Islet of Langerhans (tissue), 1 donor: ENCODE results near the gene TRIM47.

Source experiments
- FAIRE-seq: peaks from one replicate; lab custom pipeline; 2011; peaks lifted over from hg19 to GRCh38; lab: Jason Lieb, UNC

TRIM47 gene

DNA sequence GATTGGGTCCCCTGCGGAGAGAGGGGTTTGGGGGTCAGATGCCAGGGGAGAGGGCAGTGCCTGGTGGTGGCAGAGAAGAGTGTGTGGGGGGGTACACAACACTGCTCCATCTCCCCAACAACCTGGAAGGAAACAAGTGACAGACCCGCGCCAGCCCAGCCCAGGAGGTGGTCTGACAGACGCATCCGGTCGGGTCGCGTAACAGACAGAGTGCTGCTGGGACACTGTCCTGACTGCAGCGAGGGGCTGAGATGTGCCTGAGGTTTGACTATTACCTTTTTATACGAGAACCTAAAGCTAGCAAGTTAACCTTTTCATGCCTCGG, 50.3 kb downstream of the TRIM47 start:
- FAIRE-seq: no peak

DNA sequence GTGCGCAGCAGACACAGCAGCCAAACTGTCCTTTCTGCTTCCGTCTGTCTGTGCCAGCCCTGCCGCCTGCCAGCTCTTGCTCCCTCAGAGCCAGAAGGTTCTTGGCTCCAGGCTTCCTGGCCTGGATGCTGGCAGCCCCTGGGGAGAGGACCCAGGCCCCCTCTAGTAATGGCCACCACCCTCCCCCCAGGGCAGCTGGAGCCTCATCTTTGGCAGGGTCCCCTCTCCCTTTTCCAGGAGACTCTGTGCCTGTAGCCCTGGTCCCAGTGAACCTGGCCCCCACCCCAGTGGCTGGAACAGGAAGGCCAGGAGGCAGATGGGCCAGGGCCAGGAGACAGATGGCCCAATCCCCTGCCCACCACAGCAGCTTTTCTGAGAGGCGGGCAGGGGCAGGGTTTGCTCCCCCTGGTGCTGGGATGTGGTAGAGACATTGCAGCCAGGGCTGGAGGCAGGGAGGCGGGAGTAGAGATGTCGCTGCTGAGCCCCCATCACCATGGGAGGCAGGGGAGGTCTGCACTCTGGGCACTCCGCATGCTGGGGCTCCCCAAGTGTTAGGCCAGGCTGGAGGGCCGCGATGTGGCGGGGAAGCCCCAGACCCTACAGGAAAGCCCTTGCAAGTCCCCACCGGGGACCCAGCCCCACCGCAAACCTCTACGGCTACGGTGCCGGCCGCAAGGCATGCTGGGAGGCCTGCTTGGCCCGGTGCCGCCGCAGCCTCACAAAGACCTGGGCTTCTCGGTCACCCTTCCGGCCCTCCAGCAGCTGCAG, 50.9 kb downstream of the TRIM47 start:
- no peak for FAIRE-seq

DNA sequence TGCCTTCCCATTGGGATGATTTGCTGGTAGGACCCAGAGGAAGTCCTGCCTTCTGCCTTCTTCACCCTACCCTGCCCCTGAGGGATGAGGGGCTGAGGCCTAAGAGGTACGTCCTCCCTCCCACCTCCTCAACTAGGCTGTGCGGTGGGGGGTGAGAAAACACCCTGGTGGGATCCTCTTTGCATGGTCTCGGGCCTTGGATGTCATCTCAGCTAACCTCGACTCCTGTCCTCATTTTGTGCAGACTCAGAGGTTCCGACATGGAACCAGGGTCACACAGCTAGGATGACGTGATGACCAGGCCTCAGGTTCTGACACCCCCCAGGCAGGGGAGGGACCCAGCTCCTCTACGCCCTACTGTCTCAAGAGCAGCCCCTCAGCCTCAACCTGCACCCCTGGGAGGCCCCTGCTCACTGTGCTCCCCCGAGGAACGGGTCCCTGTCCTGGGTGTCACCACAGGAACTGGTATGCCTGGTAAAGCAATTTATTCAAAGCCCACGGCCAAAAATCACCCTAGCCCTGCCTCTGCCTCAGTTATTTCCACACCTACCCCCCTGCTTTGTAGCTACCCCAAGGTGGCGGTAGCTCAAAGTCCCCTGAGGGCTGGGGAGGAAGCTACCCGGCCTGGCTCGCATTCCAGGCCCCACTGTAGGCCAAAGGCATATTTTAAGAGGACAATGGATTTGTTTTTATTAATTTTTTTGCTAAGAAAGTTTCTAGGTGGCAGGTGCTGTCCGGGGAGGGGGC, 51.6 kb downstream of the TRIM47 start:
- no peak for FAIRE-seq

DNA sequence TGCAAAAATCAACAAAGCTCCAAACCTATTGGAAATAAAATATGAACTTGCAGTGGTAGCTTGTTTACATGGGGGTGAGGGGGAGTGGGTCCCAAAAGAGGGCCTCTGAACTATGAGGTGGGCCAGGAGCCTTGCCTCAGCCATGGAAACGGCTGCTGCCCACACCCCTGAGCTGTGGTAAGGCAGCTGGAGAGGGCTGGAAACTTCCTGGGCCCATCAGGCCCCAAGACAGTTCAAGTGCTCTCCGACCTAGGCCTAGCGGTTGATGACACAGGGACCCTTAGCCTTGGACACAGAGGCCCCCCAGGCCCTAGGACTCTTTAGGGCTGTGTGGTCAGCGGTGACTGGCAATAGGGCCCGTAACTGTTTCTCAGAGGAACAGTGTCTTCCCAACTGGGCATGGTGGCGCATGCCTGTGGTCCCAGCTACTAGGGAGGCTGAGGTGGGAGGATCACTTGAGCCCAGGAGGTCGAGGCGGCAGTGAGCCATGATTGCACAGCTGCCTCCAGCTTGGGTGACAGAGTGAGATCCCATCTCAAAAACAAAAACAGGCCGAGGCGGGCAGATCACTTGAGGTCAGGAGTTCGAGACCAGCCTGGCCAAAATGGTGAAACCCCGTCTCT, 52.5 kb downstream of the TRIM47 start:
- FAIRE-seq: no peak

DNA sequence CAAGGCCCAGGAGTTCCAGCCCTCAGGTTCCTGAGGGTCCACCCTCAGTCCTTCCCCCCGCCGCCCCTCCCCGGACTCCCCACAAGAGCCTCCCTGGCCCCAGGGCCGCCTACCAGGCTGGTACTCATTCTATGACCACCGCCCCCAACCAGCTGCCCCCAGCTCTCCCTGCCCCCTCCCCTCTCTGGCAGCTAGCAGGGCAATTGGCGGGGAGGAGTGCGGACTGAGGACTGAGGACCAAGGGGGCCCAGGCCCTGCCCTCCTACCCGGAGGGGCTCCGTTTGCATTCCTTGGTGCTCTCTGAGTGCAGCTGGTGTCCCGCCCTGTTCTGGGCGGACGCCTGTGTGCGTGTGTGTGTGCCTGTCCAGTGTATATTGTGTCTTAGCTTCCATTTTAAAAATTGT, 53.2 kb downstream of the TRIM47 start:
- no peak for FAIRE-seq

DNA sequence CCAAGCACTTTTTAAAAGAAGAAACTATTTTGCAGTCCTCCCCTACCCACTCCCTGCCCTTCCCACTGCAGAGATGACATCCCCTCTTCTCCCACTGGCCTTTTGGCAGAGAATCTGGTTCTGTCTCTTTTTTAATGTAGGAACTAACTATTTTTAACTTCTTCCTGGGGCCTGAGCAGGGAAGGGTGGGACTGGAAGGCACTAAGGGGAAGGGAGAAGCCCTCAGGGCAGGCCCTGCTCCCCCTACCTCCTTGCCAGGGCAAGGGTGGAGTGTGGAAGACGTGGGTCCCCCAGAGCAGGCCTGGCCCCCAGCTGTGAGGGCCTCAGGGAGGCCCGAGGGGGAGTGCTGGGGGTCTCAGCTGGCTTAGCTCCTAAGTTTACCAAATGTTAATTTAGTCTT, 53.7 kb downstream of the TRIM47 start:
- FAIRE-seq: no peak
